Measurements from ENCODE around the gene ZNF624.
"Not testable (repeated sequence)": the region's sequence is repeated elsewhere in the genome, so short reads cannot be mapped to it uniquely, and the experiment has no call there.

The ZNF624 gene

GRCh38 chr17:16653367-16654041 lies at the start of gene ZNF624:
Gene ZNF624 (minus strand): TSS chr17:16653850.
- no peaks in the 10 kb centered on the region for H3K9me3 Mint-ChIP-seq
- peak within 1 kb of the TSS; percentile 84 for H3K4me3 Mint-ChIP-seq
- peaks cover 9% of the 10 kb centered on the region for H3K4me1 Mint-ChIP-seq (ENCODE audit: low read depth)
- H3K36me3 Mint-ChIP-seq (ENCODE audit: low read depth), result peaks cover 3% of the 10 kb centered on the region
- H3K27ac Mint-ChIP-seq, result peak within 1 kb of the TSS; percentile 23
- peaks cover 9% of the 10 kb centered on the region for H3K27me3 Mint-ChIP-seq (ENCODE audit: low read depth)
- DNase-seq (ENCODE audit: low spot score), result peak; percentile 86

GRCh38 chr17:16697603-16698002 lies 44.0 kb upstream of the ZNF624 start:
- H3K27ac Mint-ChIP-seq; H3K27me3 Mint-ChIP-seq (ENCODE audit: low read depth); H3K9me3 Mint-ChIP-seq; H3K36me3 Mint-ChIP-seq (ENCODE audit: low read depth); H3K4me3 Mint-ChIP-seq; DNase-seq (ENCODE audit: low spot score); H3K4me1 Mint-ChIP-seq (ENCODE audit: low read depth): not testable (repeated sequence)

GRCh38 chr17:16690447-16690846 lies 36.8 kb upstream of the ZNF624 start:
- H3K4me1 Mint-ChIP-seq (ENCODE audit: low read depth); H3K27me3 Mint-ChIP-seq (ENCODE audit: low read depth); H3K4me3 Mint-ChIP-seq; H3K9me3 Mint-ChIP-seq; H3K27ac Mint-ChIP-seq; H3K36me3 Mint-ChIP-seq (ENCODE audit: low read depth); DNase-seq (ENCODE audit: low spot score): not testable (repeated sequence)

GRCh38 chr17:16689731-16690281 lies 36.2 kb upstream of the ZNF624 start, which contains the start of gene CCDC144A:
Gene CCDC144A (plus strand): TSS chr17:16690241. CDS start chr17:16690401, 160 bp downstream.
- not testable (repeated sequence) for H3K4me3 Mint-ChIP-seq; H3K4me1 Mint-ChIP-seq (ENCODE audit: low read depth); H3K9me3 Mint-ChIP-seq; H3K27me3 Mint-ChIP-seq (ENCODE audit: low read depth); H3K36me3 Mint-ChIP-seq (ENCODE audit: low read depth); H3K27ac Mint-ChIP-seq
- peak; percentile 59 for DNase-seq (ENCODE audit: low spot score)

GRCh38 chr17:16687151-16687550 lies 33.5 kb upstream of the ZNF624 start:
- not testable (repeated sequence) for DNase-seq (ENCODE audit: low spot score); H3K9me3 Mint-ChIP-seq; H3K4me3 Mint-ChIP-seq; H3K4me1 Mint-ChIP-seq (ENCODE audit: low read depth); H3K27ac Mint-ChIP-seq; H3K36me3 Mint-ChIP-seq (ENCODE audit: low read depth)
- H3K27me3 Mint-ChIP-seq (ENCODE audit: low read depth), result peaks cover 20% of the 10 kb centered on the region

- H3K36me3 Mint-ChIP-seq (ENCODE audit: low read depth); H3K9me3 Mint-ChIP-seq; DNase-seq (ENCODE audit: low spot score); H3K4me3 Mint-ChIP-seq; H3K4me1 Mint-ChIP-seq (ENCODE audit: low read depth); H3K27ac Mint-ChIP-seq: not testable (repeated sequence)
- H3K27me3 Mint-ChIP-seq (ENCODE audit: low read depth), result peaks cover 27% of the 10 kb centered on the region
These were observed 32.4 kb upstream of the ZNF624 start for GRCh38 chr17:16686019-16686418.

- H3K9me3 Mint-ChIP-seq; H3K4me3 Mint-ChIP-seq; H3K36me3 Mint-ChIP-seq (ENCODE audit: low read depth); H3K4me1 Mint-ChIP-seq (ENCODE audit: low read depth); DNase-seq (ENCODE audit: low spot score); H3K27ac Mint-ChIP-seq: not testable (repeated sequence)
- peaks cover 31% of the 10 kb centered on the region for H3K27me3 Mint-ChIP-seq (ENCODE audit: low read depth)
These were observed 29.9 kb upstream of the ZNF624 start for GRCh38 chr17:16683290-16684138.

GRCh38 chr17:16676676-16677268 lies 23.1 kb upstream of the ZNF624 start:
- H3K9me3 Mint-ChIP-seq, result no peaks in the 10 kb centered on the region
- H3K4me3 Mint-ChIP-seq, result no peak overlapping the region
- no peak overlapping the region for H3K27ac Mint-ChIP-seq
- H3K27me3 Mint-ChIP-seq (ENCODE audit: low read depth), result peaks cover 16% of the 10 kb centered on the region
- no peaks in the 10 kb centered on the region for H3K4me1 Mint-ChIP-seq (ENCODE audit: low read depth)
- no peak for DNase-seq (ENCODE audit: low spot score)
- H3K36me3 Mint-ChIP-seq (ENCODE audit: low read depth), result peaks cover 1% of the 10 kb centered on the region

GRCh38 chr17:16666907-16667636 lies 13.4 kb upstream of the ZNF624 start:
- DNase-seq (ENCODE audit: low spot score); H3K9me3 Mint-ChIP-seq; H3K4me1 Mint-ChIP-seq (ENCODE audit: low read depth); H3K36me3 Mint-ChIP-seq (ENCODE audit: low read depth); H3K27ac Mint-ChIP-seq: not testable (repeated sequence)
- Mint-ChIP-seq H3K27me3 (ENCODE audit: low read depth) (peaks cover 43% of the 10 kb centered on the region), H3K4me3 (peak overlapping the region; percentile 21)

GRCh38 chr17:16666553-16666906 lies 12.9 kb upstream of the ZNF624 start:
- H3K9me3 Mint-ChIP-seq; H3K4me3 Mint-ChIP-seq; DNase-seq (ENCODE audit: low spot score); H3K4me1 Mint-ChIP-seq (ENCODE audit: low read depth); H3K36me3 Mint-ChIP-seq (ENCODE audit: low read depth); H3K27ac Mint-ChIP-seq: not testable (repeated sequence)
- peaks cover 40% of the 10 kb centered on the region for H3K27me3 Mint-ChIP-seq (ENCODE audit: low read depth)

GRCh38 chr17:16662936-16663335 lies 9.3 kb upstream of the ZNF624 start:
- H3K27me3 Mint-ChIP-seq (ENCODE audit: low read depth), result peaks cover 33% of the 10 kb centered on the region
- H3K4me1 Mint-ChIP-seq (ENCODE audit: low read depth), result no peaks in the 10 kb centered on the region
- H3K36me3 Mint-ChIP-seq (ENCODE audit: low read depth), result no peaks in the 10 kb centered on the region
- no peak for DNase-seq (ENCODE audit: low spot score)
- H3K4me3 Mint-ChIP-seq, result no peak overlapping the region
- H3K27ac Mint-ChIP-seq, result no peak overlapping the region
- no peaks in the 10 kb centered on the region for H3K9me3 Mint-ChIP-seq

- H3K27ac Mint-ChIP-seq, result no peak overlapping the region
- H3K4me3 Mint-ChIP-seq, result no peak overlapping the region
- H3K27me3 Mint-ChIP-seq (ENCODE audit: low read depth), result peaks cover 25% of the 10 kb centered on the region
- no peak for DNase-seq (ENCODE audit: low spot score)
- H3K4me1 Mint-ChIP-seq (ENCODE audit: low read depth), result no peaks in the 10 kb centered on the region
- H3K36me3 Mint-ChIP-seq (ENCODE audit: low read depth), result no peaks in the 10 kb centered on the region
- H3K9me3 Mint-ChIP-seq, result no peaks in the 10 kb centered on the region
These were observed 7.6 kb upstream of the ZNF624 start for GRCh38 chr17:16661217-16661616.

GRCh38 chr17:16652847-16653366 lies 743 bp downstream of the ZNF624 start:
- H3K4me3 Mint-ChIP-seq, result peak overlapping the region; percentile 84
- no peaks in the 10 kb centered on the region for H3K9me3 Mint-ChIP-seq
- H3K27me3 Mint-ChIP-seq (ENCODE audit: low read depth), result peaks cover 9% of the 10 kb centered on the region
- H3K4me1 Mint-ChIP-seq (ENCODE audit: low read depth), result peaks cover 9% of the 10 kb centered on the region
- peaks cover 4% of the 10 kb centered on the region for H3K36me3 Mint-ChIP-seq (ENCODE audit: low read depth)
- H3K27ac Mint-ChIP-seq, result peak overlapping the region; percentile 23
- DNase-seq (ENCODE audit: low spot score), result no peak

Measured in T-helper 2 cell treated with Interferon-gamma antibody and Interleukin-4, amounts not matched to agents 5 μg/mL and 100 μg/mL, for 36 hours (primary cell).